ENCODE data around the gene RAB3IP. TPM values are rescaled to one million over a fixed set of nuclear protein-coding genes. Genes with fewer than 3 reads are reported as not detected.

Gene RAB3IP, protein sequence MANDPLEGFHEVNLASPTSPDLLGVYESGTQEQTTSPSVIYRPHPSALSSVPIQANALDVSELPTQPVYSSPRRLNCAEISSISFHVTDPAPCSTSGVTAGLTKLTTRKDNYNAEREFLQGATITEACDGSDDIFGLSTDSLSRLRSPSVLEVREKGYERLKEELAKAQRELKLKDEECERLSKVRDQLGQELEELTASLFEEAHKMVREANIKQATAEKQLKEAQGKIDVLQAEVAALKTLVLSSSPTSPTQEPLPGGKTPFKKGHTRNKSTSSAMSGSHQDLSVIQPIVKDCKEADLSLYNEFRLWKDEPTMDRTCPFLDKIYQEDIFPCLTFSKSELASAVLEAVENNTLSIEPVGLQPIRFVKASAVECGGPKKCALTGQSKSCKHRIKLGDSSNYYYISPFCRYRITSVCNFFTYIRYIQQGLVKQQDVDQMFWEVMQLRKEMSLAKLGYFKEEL
- total RNA-seq (2021): 30.3 and 30.5 TPM in 2 replicates
- Bru-seq, nascent RNA: percentile 74 among the genes with signal in this experiment
- BruChase-seq, experiment 1, labeled RNA remaining after a 2-hour chase: percentile 90 among the genes with signal in this experiment
- percentile 73 among the genes with signal in this experiment for BruChase-seq, experiment 2, labeled RNA remaining after a 6-hour chase
- long read RNA-seq, full-length matches to known transcripts: 17 of 21 reads
- long read RNA-seq, partial matches to known transcripts: 4 of 21 reads
- long read RNA-seq, other reads (novel, unspliced or antisense): 0 of 21 reads

DNA sequence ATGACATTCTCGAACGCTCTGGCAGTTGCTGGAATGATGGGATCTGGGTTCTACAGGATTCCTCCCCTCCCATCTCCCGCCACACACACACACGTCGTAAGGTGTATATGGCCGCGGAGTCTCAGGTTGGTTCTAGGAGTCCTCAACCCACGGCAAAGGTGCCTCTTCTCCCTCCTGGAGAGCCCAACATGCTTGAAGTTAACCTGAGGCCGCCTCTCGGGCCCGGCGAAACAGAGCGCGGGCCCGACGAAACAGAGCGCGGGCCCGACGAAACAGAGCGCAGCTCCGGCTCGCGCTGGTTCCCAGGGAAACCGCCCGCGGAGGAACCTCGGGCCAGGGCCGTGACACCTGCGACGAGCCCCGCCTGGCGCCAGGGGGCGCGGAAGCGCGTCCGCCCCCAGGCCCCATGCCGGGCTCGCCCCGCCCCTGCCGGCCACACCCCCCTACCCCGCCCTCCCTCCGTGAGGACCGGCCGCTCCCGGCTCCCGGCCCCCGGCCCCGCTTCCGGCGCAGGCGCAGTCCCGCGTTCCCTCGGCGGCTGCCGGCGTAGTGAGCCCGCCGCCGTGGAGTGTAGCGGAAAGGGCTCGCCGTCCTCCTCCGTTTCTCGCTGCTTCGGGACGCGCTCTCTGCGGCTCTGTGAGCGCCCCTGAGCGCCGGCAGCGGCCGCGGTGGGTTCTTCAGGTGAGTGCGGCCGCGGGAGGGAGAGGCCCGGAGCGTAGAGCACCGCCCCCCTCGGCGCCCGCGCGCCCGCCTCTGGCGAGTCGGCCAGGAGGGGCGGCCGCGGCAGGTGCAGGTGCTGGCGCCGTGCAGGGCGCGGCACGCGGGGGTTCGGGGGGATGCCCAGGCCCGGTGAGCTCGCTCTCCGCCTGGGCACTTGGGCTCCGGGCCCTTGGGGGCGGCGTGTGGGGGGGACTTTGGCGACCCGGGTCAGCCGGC lies at the start of gene RAB3IP:
TSS of gene RAB3IP (plus strand) at position 510 of the 936 bp plus-strand sequence. CDS start 16,549 bp downstream, outside the sequence.
- peak; percentile 57 to 91 for DNase-seq
- Histone ChIP-seq H3K79me2 (ENCODE audit: low read depth) (peaks cover 28% of the 10 kb centered on the region), H3K36me3 (ENCODE audit: low read depth) (no peaks in the 10 kb centered on the region), H3F3A (ENCODE audit: insufficient read depth, low read depth) (peaks cover 11% of the 10 kb centered on the region; the same call in 1 of the 2 replicates), H2AFZ (peak within 1 kb of the TSS; percentile 94), H3K4me3 (peak within 1 kb of the TSS; percentile 82), H3K27ac (peak within 1 kb of the TSS; percentile 88), H3K4me2 (peak within 1 kb of the TSS; percentile 89), H3K9me2 (ENCODE audit: insufficient read depth) (no peaks in the 10 kb centered on the region), H3K4me1 (replicated peaks; ENCODE audit: insufficient read depth) (peaks cover 12% of the 10 kb centered on the region), H3K9me3 (ENCODE audit: insufficient read depth, low read depth) (no peaks in the 10 kb centered on the region), H3K27me3 (ENCODE audit: insufficient read depth, low read depth) (no peaks in the 10 kb centered on the region), H4K20me1 (ENCODE audit: insufficient read depth) (no peaks in the 10 kb centered on the region)
- no TSS peak for BruUV-seq (replicated peaks)
- TF ChIP-seq, protein P1, sequence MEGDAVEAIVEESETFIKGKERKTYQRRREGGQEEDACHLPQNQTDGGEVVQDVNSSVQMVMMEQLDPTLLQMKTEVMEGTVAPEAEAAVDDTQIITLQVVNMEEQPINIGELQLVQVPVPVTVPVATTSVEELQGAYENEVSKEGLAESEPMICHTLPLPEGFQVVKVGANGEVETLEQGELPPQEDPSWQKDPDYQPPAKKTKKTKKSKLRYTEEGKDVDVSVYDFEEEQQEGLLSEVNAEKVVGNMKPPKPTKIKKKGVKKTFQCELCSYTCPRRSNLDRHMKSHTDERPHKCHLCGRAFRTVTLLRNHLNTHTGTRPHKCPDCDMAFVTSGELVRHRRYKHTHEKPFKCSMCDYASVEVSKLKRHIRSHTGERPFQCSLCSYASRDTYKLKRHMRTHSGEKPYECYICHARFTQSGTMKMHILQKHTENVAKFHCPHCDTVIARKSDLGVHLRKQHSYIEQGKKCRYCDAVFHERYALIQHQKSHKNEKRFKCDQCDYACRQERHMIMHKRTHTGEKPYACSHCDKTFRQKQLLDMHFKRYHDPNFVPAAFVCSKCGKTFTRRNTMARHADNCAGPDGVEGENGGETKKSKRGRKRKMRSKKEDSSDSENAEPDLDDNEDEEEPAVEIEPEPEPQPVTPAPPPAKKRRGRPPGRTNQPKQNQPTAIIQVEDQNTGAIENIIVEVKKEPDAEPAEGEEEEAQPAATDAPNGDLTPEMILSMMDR (conservative IDR thresholded peaks at IDR 0.05): peak; percentile 58; the same call in 1 of the 2 replicates
- TF ChIP-seq EZH2 (IDR thresholded peaks at IDR 0.05; ENCODE audit: low read depth): no peak
- POLR2A ChIA-PET (ENCODE audit: unreplicated experiment): interaction anchor here (0.7 to 0.9 kb wide), 2 partner anchors 11 to 204 kb away, joined by 4 to 7 read pairs; no protein-coding TSS in a partner anchor
- intact Hi-C loops (cut with micrococcal nuclease; ENCODE audit: unreplicated experiment): no loop called here
- CTCF ChIA-PET: interaction anchor here (0.7 kb wide), 1 partner anchor 48 kb away, joined by 3 read pairs; no protein-coding TSS in a partner anchor

DNA sequence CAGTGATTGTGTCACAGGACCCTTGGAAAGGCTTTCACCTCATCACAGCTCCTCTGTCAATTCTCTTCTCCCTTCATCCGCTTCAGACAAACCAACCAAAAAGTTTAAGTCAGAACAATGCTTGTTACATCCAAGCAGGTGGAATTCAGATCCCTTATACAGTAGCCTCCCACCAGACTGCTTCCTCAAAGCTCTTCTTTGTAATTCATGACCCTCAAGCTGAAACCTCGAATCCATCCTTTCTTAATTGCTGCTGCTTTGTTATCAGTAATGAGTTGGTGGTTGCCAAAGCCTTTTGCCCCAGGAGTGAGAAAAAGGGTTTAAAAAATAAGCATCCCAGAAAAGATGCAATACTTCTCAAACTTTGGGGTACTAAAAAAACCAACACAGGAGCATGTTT lies 49.0 kb upstream of the RAB3IP start:
- no peaks in the 10 kb centered on the region for H3K36me3 ChIP-seq (ENCODE audit: low read depth)
- ChIA-PET CTCF (no interaction called here), POLR2A (ENCODE audit: unreplicated experiment) (no interaction called here)
- H3F3A ChIP-seq (ENCODE audit: insufficient read depth, low read depth): peaks cover 15% of the 10 kb centered on the region
- BruUV-seq (replicated peaks): no TSS peak
- peak overlapping the region; percentile 72 for H3K27ac ChIP-seq
- intact Hi-C loops (cut with micrococcal nuclease; ENCODE audit: unreplicated experiment): loop anchor here (5.0 kb wide), 1 partner anchor 43 kb away; no protein-coding TSS in a partner anchor
- no peak for TF ChIP-seq EZH2 (IDR thresholded peaks at IDR 0.05; ENCODE audit: low read depth)
- TF ChIP-seq, protein P1 (conservative IDR thresholded peaks at IDR 0.05): no peak
- DNase-seq: no peak
- no peaks in the 10 kb centered on the region for H4K20me1 ChIP-seq (ENCODE audit: insufficient read depth)
- H2AFZ ChIP-seq: peak overlapping the region; percentile 21; the same call in 1 of the 2 replicates
- peaks cover 21% of the 10 kb centered on the region for H3K4me1 ChIP-seq (replicated peaks; ENCODE audit: insufficient read depth)
- H3K79me2 ChIP-seq (ENCODE audit: low read depth): no peaks in the 10 kb centered on the region
- peak overlapping the region; percentile 75 for H3K4me2 ChIP-seq
- H3K4me3 ChIP-seq: no peak overlapping the region
- no peaks in the 10 kb centered on the region for H3K9me3 ChIP-seq (ENCODE audit: insufficient read depth, low read depth)
- H3K9me2 ChIP-seq (ENCODE audit: insufficient read depth): no peaks in the 10 kb centered on the region
- no peaks in the 10 kb centered on the region for H3K27me3 ChIP-seq (ENCODE audit: insufficient read depth, low read depth)

All from PC-9 (cell line).